GM19240 (cell line): ENCODE data around the gene ZFYVE1.
"Not testable (repeated sequence)": the region's sequence is repeated elsewhere in the genome, so short reads cannot be mapped to it uniquely, and the experiment has no call there.

Source experiments
- DNase-seq: peaks from one replicate; pipeline ENCODE4 v3.0.0; 2011; ENCODE audit warnings: low spot score; ENCODE audit not compliant: insufficient read length

Gene ZFYVE1, protein sequence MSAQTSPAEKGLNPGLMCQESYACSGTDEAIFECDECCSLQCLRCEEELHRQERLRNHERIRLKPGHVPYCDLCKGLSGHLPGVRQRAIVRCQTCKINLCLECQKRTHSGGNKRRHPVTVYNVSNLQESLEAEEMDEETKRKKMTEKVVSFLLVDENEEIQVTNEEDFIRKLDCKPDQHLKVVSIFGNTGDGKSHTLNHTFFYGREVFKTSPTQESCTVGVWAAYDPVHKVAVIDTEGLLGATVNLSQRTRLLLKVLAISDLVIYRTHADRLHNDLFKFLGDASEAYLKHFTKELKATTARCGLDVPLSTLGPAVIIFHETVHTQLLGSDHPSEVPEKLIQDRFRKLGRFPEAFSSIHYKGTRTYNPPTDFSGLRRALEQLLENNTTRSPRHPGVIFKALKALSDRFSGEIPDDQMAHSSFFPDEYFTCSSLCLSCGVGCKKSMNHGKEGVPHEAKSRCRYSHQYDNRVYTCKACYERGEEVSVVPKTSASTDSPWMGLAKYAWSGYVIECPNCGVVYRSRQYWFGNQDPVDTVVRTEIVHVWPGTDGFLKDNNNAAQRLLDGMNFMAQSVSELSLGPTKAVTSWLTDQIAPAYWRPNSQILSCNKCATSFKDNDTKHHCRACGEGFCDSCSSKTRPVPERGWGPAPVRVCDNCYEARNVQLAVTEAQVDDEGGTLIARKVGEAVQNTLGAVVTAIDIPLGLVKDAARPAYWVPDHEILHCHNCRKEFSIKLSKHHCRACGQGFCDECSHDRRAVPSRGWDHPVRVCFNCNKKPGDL

GRCh38 chr14:73026845-73027542 lies at the start of gene ZFYVE1:
Gene ZFYVE1 (minus strand): TSS chr14:73027106. CDS start chr14:73024508, 2,598 bp downstream.
- peak; percentile 97 for DNase-seq

GRCh38 chr14:73069585-73069984 lies 42.7 kb upstream of the ZFYVE1 start:
- DNase-seq, result no peak

- no peak for DNase-seq
These were observed 32.2 kb upstream of the ZFYVE1 start for GRCh38 chr14:73058922-73059673.

GRCh38 chr14:73058224-73058921 lies 31.5 kb upstream of the ZFYVE1 start, which contains the start of gene RBM25:
Gene RBM25 (plus strand): TSS chr14:73058534. CDS start chr14:73071642, 13,108 bp downstream.
- peak; percentile 86 for DNase-seq

GRCh38 chr14:73057944-73058223 lies 31.0 kb upstream of the ZFYVE1 start:
- DNase-seq, result no peak

GRCh38 chr14:73055251-73055650 lies 28.3 kb upstream of the ZFYVE1 start:
- DNase-seq, result no peak

- DNase-seq, result no peak
These were observed 22.5 kb upstream of the ZFYVE1 start for GRCh38 chr14:73049428-73049827.

DNA sequence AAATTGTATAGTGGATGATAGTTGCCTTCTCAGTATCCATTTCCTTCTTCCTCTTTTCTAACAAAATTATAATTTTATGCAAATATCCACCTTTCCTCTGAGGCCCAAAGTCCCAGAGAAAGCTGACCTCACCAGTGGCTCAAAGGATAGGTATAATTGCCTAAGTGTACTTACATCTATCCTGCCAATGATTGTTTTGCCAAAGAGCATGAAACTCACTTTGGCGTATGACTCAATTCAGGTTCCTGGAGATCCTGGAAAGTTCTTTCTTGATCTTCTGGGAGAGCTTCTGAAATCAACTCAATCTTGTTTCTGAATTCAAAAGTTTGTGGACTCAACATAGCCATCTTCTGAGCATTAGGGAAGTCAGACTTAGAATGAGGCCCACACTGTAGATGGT lies 20.9 kb upstream of the ZFYVE1 start:
- DNase-seq, result no peak

DNA sequence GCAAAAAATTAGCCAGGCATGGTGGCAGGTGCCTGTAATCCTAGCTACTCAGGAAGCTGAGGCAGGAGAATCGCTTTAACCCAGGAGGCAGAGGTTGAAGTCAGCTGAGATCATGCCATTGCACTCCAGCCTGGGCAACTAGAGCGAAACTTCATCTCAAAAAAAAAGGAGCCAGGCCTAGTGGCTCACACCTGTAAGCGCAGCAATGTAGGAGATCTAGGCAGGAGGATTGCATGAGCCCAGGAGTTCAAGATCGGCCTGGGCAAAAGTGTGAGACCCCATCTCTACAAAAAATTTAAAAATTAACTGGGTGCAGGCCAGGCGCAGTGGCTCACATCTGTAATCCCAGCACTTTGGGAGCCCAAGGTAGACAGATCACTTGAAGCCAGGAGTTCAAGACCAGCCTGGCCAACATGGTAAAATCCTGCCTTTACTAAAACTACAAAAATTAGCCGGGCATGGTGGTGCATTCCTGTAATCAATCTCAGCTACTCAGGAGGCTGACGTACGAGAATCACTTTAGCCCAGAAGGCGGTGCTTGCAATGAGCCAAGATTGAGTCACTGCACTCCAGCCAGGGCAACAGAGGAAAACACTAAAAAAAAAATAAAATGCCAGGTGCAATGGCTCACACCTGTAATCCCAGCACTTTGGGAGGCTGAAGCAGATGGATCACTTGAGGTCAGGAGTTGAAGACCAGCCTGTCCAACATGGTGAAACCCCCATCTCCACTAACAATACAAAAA lies 10.0 kb upstream of the ZFYVE1 start:
- not testable (repeated sequence) for DNase-seq

DNA sequence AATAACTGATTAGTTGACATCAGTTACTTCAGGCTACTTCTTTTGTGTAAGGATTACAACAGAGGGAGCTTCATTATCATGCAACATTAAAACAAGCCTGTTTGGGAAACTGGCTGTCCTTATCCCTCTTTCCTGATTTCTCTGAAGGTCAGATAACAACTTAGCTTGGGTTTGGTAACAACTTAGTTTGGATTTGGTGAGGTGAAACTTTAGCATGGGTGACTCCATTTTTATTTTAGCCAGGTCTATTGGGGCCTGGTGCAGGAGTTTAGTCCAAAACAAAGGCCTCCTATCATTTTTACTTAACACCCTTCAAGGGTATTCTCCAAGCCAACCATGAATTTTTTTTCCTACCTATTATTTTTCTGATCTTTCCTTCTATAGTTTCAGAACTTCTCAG lies 1.1 kb upstream of the ZFYVE1 start:
- no peak for DNase-seq

DNA sequence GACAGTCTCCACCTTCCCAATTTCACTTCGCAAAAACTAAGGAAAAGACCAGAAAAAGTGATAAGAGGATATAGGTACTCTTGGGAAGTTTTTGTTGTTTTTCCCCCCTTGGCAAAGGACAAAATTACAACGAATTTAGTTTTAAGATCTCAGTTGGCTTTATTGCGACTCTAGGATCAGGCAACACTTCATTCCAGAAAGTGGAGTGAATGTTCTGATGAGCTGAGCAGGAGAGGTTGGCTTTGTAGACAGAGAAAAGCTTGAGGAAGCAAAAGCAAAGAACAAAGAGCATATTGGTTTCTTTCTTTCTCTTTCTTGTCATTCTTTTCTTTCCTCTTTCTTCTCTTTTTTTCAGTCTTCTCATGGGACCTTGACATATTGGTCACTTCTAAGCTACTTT lies 640 bp upstream of the ZFYVE1 start:
- DNase-seq, result no peak

DNA sequence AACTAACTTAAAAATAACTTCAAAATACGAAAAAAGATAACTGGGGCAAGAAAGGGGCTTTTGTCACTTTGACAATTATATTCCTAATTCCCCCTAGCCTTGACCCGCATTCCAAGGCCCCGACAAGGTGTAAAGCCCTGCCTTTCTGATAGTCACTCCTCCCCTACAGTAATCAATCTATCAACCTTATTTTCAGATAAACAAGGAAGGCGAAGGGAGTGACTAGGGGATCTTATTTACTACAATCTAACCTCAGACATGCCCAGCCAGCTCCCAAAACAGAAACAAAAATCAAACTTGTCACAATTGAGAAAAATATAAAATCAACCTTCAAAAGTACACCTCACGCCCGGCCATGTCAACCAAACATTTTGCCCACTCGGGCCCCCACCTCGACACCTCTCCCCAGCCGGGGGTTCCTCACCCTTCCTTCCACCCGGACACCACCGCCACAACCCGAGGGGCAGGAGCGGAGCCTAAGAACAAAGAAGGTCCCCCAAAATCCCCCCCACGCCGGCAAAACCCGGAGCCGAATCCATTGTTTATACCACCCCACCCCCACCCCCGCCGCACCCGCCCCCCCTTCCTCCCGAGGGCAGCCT lies 562 bp downstream of the ZFYVE1 start:
- DNase-seq, result no peak

DNA sequence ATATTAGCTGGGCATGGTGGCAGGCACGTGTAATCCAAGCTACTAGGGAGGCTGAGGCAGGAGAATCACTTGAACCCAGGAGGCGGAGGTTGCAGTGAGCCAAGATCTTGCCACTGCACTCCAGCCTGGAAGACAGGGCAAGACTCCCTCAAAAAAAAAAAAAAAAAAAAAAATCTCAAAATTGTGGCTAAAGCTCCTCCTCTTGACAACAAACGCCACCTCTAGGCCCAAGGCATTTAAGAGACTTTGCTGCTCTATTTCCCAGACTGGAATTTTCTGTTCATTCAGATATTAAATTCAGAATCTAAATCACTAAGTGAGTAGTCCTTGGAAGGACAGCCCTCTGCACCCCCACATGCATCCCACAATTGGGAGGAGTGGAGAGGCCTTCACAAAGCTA lies 1.4 kb downstream of the ZFYVE1 start:
- DNase-seq, result no peak

- no peak for DNase-seq
These were observed 4.9 kb downstream of the ZFYVE1 start for GRCh38 chr14:73022051-73022450.

DNA sequence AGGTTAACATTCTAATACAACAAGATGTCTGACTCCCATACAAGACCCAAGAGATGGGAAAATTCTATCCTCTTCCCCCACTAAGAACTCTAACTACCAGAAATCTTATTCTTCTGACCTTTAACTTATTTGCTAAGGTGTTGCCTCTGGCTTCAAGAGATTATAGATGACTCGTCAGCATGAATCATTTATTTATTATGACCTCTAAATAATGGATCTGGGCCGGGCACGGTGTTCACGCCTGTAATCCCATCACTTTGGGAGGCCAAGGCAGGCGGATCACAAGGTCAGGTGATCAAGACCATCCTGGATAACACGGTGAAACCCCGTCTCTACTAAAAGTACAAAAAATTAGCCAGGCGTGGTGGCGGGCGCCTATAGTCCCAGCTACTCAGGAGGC lies 10.9 kb downstream of the ZFYVE1 start:
- DNase-seq, result not testable (repeated sequence)

- DNase-seq, result not testable (repeated sequence)
These were observed 11.4 kb downstream of the ZFYVE1 start for GRCh38 chr14:73015552-73015951.

GRCh38 chr14:73014105-73014504 lies 12.8 kb downstream of the ZFYVE1 start:
- peak; percentile 27 for DNase-seq

GRCh38 chr14:73011189-73011588 lies 15.7 kb downstream of the ZFYVE1 start:
- DNase-seq, result not testable (repeated sequence)

DNA sequence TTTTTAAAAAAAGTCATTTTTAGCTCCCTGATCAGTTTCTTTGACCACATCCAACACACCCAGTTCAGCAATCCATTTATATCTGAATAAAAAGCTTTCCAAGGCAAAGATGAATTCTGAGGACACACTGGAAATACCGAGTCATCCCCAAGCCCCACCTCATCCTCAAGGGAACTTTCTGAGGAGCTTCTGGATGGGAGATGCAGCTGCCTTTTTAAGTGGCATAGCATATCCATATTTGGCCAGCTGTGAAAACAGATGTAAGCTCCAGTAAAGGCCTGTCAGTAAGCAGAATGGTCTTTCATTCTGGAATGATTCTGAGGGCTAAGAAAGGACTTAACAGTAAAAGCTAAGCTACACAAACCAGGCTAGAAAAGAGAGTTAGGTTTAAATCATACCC lies 18.4 kb downstream of the ZFYVE1 start:
- no peak for DNase-seq

DNA sequence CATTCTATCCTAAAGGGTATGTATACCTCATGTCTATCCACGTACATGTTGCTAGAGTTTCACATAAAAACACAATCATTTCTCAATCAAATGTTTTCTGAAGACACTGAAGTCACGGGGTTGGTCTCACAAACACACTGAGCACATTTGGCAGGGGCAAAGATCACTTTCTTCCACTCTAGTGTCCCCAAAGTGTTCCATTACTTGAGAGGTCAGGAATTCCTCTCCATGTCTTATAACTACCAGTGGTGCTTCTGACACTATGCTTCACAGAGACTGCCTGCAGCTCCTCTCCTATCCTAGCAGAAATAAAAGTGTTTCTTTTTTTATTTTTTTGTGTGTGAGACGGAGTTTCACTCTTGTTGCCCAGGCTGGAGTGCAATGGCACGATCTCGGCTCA lies 19.1 kb downstream of the ZFYVE1 start:
- DNase-seq, result no peak
